Peyer's patch (tissue), 4 donors: ENCODE results near the gene NDRG4.

Experiments used
- POLR2A ChIP-seq, 2 donors: fragments of 450-650 bp; IDR thresholded peaks; one replicate each; pipeline ENCODE4 v1.5.1; 2017; ENCODE audit warnings: antibody characterized with exemption in 2 of 2, mild to moderate bottlenecking in 2 of 2, moderate library complexity in 2 of 2
- TF ChIP-seq, protein P1 (sequence below), 6 experiments: fragments of 450-650 bp in 4 of 6; fragments of 200-600 bp in 2 of 6; sonication (generic) in 1 of 6; IDR thresholded peaks; one replicate each; pipeline ENCODE4 v1.5.1; 2017 to 2019; ENCODE audit warnings: antibody characterized with exemption in 6 of 6, mild to moderate bottlenecking in 3 of 6, moderate library complexity in 1 of 6

DNA sequence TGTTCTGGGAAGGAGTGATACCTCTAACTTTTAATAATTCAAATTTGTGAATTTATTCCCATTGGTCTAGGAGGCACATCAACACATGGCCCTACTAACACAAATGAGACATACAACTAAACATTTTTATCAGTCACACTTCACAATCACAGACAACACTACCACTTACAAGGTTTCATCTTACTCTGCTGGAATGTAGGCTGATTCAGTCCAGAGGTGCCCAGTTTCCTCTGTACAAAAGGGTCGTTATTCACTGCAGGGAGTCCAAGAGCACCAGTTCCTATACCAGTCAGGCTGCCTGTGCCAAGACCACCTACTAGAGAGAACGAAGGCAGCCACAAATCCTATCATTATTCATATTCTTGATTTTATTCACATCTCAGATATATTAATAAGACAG lies 56.7 kb downstream of the NDRG4 start:
- TF ChIP-seq POLR2A (IDR thresholded peaks at IDR 0.05): no peak
- TF ChIP-seq, protein P1, sequence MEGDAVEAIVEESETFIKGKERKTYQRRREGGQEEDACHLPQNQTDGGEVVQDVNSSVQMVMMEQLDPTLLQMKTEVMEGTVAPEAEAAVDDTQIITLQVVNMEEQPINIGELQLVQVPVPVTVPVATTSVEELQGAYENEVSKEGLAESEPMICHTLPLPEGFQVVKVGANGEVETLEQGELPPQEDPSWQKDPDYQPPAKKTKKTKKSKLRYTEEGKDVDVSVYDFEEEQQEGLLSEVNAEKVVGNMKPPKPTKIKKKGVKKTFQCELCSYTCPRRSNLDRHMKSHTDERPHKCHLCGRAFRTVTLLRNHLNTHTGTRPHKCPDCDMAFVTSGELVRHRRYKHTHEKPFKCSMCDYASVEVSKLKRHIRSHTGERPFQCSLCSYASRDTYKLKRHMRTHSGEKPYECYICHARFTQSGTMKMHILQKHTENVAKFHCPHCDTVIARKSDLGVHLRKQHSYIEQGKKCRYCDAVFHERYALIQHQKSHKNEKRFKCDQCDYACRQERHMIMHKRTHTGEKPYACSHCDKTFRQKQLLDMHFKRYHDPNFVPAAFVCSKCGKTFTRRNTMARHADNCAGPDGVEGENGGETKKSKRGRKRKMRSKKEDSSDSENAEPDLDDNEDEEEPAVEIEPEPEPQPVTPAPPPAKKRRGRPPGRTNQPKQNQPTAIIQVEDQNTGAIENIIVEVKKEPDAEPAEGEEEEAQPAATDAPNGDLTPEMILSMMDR (IDR thresholded peaks at IDR 0.05): no peak
